H1 (cell line): ENCODE results near the gene RBBP6. TPM values are rescaled to one million over a fixed set of nuclear protein-coding genes. Genes with fewer than 3 reads are reported as not detected.

Experiments
- RXRA ChIP-seq: IDR thresholded peaks from 2 replicates; pipeline ENCODE4 v1.6.1; 2011; ENCODE audit warnings: low read depth, mild to moderate bottlenecking, low read length, moderate library complexity; ENCODE audit not compliant: insufficient read depth
- TAF1 ChIP-seq: IDR thresholded peaks from 2 replicates; pipeline ENCODE4 v1.6.1; 2011; ENCODE audit warnings: mild to moderate bottlenecking, low read depth, low read length
- ZNF274 ChIP-seq: IDR thresholded peaks from 2 replicates; pipeline ENCODE4 v1.7.0; 2012; ENCODE audit warnings: low read length, borderline replicate concordance; ENCODE audit errors: extremely low read depth
- polyA plus RNA-seq, 7 experiments: library from polyadenylated mRNA; depleted of rRNA in 3 of 7; stranded (reverse) in 5 of 7; unstranded in 2 of 7; fragments of >200 nt in 5 of 7; fragments of 200-250 nt in 2 of 7; gene quantifications; 1 replicate in 5 of 7; 2 replicates in 1 of 7; 4 replicates in 1 of 7; pipeline versions ENCODE4 v1.2.1 to v1.2.3, GENCODE V29; 2011 to 2013; ENCODE audit warnings: missing spikeins in 2 of 7, mixed read lengths in 2 of 7
- total RNA-seq: library from RNA; stranded (reverse); fragmentation: NEBNext Ultra II Directional; extraction: Animal tissue kit (Norgen Biotek cat#: 25700); gene quantifications from 2 replicates; pipeline ENCODE4 v1.2.1, GENCODE V29; 2021

The RBBP6 gene
- total and polyA plus RNA-seq, 2 of the 8 experiments (the other 6 are each of a cell fraction or from before 2014, with no cell fraction given) = 22.5 to 54.5 TPM

DNA sequence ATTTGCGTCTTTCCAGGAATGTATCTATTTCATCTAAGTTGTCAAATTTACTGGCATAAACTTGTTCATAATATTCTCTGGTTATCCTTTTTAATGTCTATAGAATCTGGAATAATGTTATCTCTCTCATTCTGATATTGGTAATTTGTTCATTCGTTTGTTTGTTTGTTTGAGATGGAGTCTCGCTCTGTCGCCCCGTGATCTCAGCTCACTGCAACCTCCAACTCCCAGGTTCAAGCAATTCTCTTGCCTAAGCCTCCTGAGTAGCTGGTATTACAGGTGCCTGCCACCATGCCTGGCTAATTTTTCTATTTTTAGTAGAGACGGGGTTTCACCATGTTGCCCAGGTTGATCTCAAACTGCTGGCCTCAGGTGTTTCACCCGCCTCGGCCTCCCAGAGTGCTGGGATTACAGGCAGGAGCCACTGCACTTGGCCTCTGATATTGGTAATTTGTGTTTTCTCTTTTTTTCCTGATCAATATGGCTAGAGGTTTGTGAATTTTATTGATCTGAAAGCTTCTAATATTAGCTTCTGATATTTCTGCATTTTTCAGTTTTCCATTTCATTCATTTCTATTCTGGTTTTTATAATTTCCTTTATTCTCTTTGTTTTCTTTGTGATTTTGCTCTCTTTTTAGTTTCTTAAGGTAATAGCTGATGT is 59.5 kb downstream of the RBBP6 start (continued):
- TF ChIP-seq RXRA (no peak), ZNF274 (no peak), TAF1 (no peak)
